ENCODE results near the gene MB.

The MB gene

DNA sequence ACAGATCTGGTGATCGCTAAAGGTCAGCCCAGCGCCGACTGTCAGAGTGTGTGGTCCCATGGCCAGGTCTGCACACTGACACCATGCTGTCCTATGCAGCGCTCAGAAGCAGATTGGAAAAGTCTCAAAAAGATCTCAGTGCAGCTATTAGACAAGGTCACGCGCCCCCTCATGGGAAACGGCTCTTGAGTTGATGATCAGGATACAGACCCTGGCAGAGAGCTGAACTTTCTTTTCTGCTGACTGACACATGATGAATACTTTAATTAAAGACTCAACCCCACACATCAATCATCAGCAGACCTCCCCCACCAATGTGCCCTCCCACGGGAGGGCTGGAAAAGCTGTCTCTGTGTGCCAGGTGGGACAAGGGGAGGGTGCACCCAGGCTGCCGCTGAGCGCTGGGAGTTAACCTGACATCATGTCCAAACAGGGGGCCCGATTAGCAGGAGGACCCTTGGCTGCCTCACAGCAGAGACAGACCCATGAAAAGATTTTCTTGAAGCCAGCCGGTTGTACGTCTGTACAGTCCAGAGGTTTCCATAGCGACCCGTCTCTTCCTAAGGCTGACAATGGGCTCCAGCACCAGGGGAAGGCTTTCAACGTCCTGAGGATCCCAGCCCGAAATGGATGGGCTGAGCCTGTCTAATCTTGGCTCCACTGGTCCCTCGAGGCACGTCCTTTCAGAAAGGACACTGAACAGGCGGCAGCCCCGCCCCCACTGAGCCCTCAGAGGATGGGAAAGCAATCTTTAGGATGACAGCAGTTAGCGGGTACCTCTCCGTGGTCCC is 49.6 kb downstream of the MB start:
- Histone ChIP-seq H3K27me3 (ENCODE audit: low read depth, low read length) (peaks cover 40% of the 10 kb centered on the region), H3K79me2 (ENCODE audit: low read length) (no peaks in the 10 kb centered on the region), H3K27ac (ENCODE audit: low read length) (no peak overlapping the region)

DNA sequence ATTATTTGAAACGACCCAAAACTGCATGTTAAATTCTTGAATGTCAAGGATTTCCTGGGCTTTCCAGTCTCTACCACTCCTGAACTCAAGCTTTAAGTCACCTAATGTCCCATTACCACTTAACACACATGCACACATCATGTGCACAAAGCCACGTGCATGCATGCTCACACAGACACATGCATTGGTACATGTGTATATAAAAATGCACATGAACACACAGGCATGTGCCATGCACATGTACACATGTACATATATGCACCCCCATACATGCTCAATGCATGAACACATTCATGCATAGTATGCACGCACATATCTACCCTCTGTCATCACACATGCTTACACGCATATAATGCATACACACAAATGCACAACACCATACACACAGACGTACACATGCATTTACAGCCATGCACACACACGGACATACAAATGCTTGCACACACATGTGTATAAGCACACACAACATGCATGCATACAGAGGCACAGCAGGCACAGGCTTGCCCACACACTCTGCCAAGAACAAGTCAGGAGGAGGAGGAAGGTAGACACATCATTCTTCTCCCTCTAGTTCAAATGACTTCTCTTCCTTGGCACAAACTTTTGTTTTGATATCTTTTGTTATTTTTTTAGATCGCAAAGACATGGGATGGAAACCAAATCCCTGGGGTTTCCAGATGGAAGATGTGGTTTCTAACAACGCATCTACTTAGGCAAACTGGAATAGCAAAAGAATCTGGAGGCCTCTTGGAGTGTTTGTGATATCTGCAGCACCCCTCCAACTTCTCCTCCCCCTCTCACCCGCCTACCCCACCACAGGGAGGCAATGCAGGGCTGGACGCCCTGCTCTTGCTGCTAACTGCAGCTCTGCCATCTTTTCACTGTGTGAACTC is 51.9 kb downstream of the MB start:
- H3K9ac ChIP-seq (ENCODE audit: low read length): no peak overlapping the region
- H3K9me3 ChIP-seq (ENCODE audit: insufficient read depth, low read length): no peaks in the 10 kb centered on the region
- H3K4me1 ChIP-seq (ENCODE audit: low read length): peaks cover 7% of the 10 kb centered on the region; the same call in 1 of the 2 replicates
- H4K20me1 ChIP-seq (ENCODE audit: insufficient read depth, low read length): no peaks in the 10 kb centered on the region
- TF ChIP-seq, protein P1, sequence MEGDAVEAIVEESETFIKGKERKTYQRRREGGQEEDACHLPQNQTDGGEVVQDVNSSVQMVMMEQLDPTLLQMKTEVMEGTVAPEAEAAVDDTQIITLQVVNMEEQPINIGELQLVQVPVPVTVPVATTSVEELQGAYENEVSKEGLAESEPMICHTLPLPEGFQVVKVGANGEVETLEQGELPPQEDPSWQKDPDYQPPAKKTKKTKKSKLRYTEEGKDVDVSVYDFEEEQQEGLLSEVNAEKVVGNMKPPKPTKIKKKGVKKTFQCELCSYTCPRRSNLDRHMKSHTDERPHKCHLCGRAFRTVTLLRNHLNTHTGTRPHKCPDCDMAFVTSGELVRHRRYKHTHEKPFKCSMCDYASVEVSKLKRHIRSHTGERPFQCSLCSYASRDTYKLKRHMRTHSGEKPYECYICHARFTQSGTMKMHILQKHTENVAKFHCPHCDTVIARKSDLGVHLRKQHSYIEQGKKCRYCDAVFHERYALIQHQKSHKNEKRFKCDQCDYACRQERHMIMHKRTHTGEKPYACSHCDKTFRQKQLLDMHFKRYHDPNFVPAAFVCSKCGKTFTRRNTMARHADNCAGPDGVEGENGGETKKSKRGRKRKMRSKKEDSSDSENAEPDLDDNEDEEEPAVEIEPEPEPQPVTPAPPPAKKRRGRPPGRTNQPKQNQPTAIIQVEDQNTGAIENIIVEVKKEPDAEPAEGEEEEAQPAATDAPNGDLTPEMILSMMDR (IDR thresholded peaks at IDR 0.05; ENCODE audit: low read depth, low read length): no peak
- TF ChIP-seq EZH2phosphoT487 (IDR thresholded peaks at IDR 0.05; ENCODE audit: low read depth): no peak
- peaks cover 54% of the 10 kb centered on the region for H3K27me3 ChIP-seq (ENCODE audit: low read depth, low read length)
- H3K36me3 ChIP-seq (replicated peaks; ENCODE audit: low read depth, low read length): no peaks in the 10 kb centered on the region
- no peaks in the 10 kb centered on the region for H3K79me2 ChIP-seq (ENCODE audit: low read length)
- no peak overlapping the region for H3K4me3 ChIP-seq (ENCODE audit: low read length)
- H3K4me2 ChIP-seq (ENCODE audit: low read length): no peak overlapping the region
- H3K27ac ChIP-seq (ENCODE audit: low read length): no peak overlapping the region
- H2AFZ ChIP-seq (ENCODE audit: low read depth, low read length): no peak overlapping the region

More for the DNA sequence above, 49.6 kb downstream of the MB start:
- no peak for TF ChIP-seq EZH2phosphoT487 (IDR thresholded peaks at IDR 0.05; ENCODE audit: low read depth)
- TF ChIP-seq, protein P1 (IDR thresholded peaks at IDR 0.05; ENCODE audit: low read depth, low read length): no peak
- H3K9me3 ChIP-seq (ENCODE audit: insufficient read depth, low read length): no peaks in the 10 kb centered on the region
- no peak overlapping the region for H3K4me2 ChIP-seq (ENCODE audit: low read length)
- no peak overlapping the region for H3K9ac ChIP-seq (ENCODE audit: low read length)
- H3K4me1 ChIP-seq (ENCODE audit: low read length): peaks cover 7% of the 10 kb centered on the region; the same call in 1 of the 2 replicates
- H3K4me3 ChIP-seq (ENCODE audit: low read length): no peak overlapping the region
- no peaks in the 10 kb centered on the region for H4K20me1 ChIP-seq (ENCODE audit: insufficient read depth, low read length)
- no peak overlapping the region for H2AFZ ChIP-seq (ENCODE audit: low read depth, low read length)
- H3K36me3 ChIP-seq (replicated peaks; ENCODE audit: low read depth, low read length): no peaks in the 10 kb centered on the region

DNA sequence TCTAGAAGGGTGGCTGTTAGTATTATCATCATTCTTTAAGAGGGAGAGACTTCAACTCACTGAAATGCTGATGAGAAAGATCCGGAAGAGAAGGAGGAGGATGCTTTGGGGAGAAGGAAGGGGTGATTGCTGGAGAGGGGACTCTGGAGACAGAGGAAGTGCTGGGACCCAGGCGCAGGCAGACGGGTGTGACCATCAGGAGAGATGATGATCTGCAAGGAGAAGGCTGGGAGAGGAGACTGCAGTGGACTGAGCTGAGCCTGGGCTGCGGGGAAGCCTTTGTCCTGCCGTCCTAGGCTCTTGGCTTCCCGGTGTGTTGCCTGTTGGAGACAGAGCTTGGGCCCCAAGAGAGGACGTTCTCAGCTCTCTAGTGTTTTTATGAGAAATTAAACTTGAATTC is 53.9 kb downstream of the MB start:
- Histone ChIP-seq H2AFZ (ENCODE audit: low read depth, low read length) (no peak overlapping the region), H3K4me2 (ENCODE audit: low read length) (no peak overlapping the region)

More for the DNA sequence above, 53.9 kb downstream of the MB start:
- Histone ChIP-seq H3K27ac (ENCODE audit: low read length) (no peak overlapping the region), H3K9ac (ENCODE audit: low read length) (no peak overlapping the region), H3K4me3 (ENCODE audit: low read length) (no peak overlapping the region), H3K36me3 (replicated peaks; ENCODE audit: low read depth, low read length) (no peaks in the 10 kb centered on the region), H3K4me1 (ENCODE audit: low read length) (peaks cover 7% of the 10 kb centered on the region; the same call in 1 of the 2 replicates), H3K9me3 (ENCODE audit: insufficient read depth, low read length) (no peaks in the 10 kb centered on the region), H4K20me1 (ENCODE audit: insufficient read depth, low read length) (no peaks in the 10 kb centered on the region), H3K79me2 (ENCODE audit: low read length) (no peaks in the 10 kb centered on the region), H3K27me3 (ENCODE audit: low read depth, low read length) (peaks cover 50% of the 10 kb centered on the region)
- TF ChIP-seq, protein P1 (IDR thresholded peaks at IDR 0.05; ENCODE audit: low read depth, low read length): no peak
- TF ChIP-seq EZH2phosphoT487 (IDR thresholded peaks at IDR 0.05; ENCODE audit: low read depth): no peak

Measured in OCI-LY3 (cell line).